Right cardiac atrium (tissue), 5 donors: ENCODE results near the gene CPNE4. TPM values are rescaled to one million over a fixed set of nuclear protein-coding genes. Genes with fewer than 3 reads are reported as not detected.

Experiments used
- ATAC-seq, 2 donors: fragments of 200-7000 bp; cut with Tn5 transposase; one replicate each; pipeline versions ENCODE4 v1.8.0 to v1.9.1; 2020; ENCODE audit warnings: moderate library complexity in 2 of 2, mild to moderate bottlenecking in 1 of 2
- DNase-seq, 3 donors: peaks; one replicate each; pipeline ENCODE4 v3.0.0-alpha.2; 2020
- H3K27ac ChIP-seq: one replicate; pipeline ENCODE4 v1.5.1; 2013; ENCODE audit warnings: mild to moderate bottlenecking, low read length, control low read depth, moderate library complexity
- H3K27me3 ChIP-seq: one replicate; pipeline ENCODE4 v1.6.1; 2013; ENCODE audit not compliant: control insufficient read depth, insufficient read depth
- H3K4me1 ChIP-seq: one replicate; pipeline ENCODE4 v1.6.1; 2013; ENCODE audit warnings: low read length; ENCODE audit not compliant: control insufficient read depth, insufficient read depth
- H3K4me3 ChIP-seq: one replicate; pipeline ENCODE4 v1.5.1; 2013; ENCODE audit warnings: low read length, control low read depth
- H3K9me3 ChIP-seq: one replicate; pipeline ENCODE4 v1.6.1; 2013; ENCODE audit warnings: low read length; ENCODE audit not compliant: control insufficient read depth
- WGBS: extraction: QIAGEN DNeasy Blood & Tissue Kit; methylation state at CpG from one replicate; pipeline ENCODE4 v1.1.7; 2013; 5-methylcytosine and 5-hydroxymethylcytosine counted together
- intact Hi-C, 4 donors: fragments of 100-400 bp; cut with DNase I; formaldehyde crosslinking; loops; one replicate each; pipeline versions ENCODE4 v1.11.0 to v1.14.0; 2022 to 2023
- polyA plus RNA-seq: library from polyadenylated mRNA; stranded (reverse); fragments of 200-250 nt; gene quantifications from one replicate; pipeline ENCODE4 v1.2.3, GENCODE V29; 2013
- total RNA-seq, 4 donors: library from RNA; stranded (reverse); fragmentation: NEBNext Ultra II Directional; extraction: Animal tissue kit (Norgen Biotek cat#: 25700); gene quantifications; one replicate each; pipeline ENCODE4 v1.2.1, GENCODE V29; 2021
- donor health status: healthy with polysubstance abuse.
- donor health status: DM: no; HTN: yes; CAD: no.
- donor health status: DM: no; HTN: no; CAD: no.
- donor health status: DM: no; HTN: yes; CAD: no; lungs with severe emphysema.
- donor health status: DM: yes; HTN: yes; CAD: no.

The CPNE4 gene
- total and polyA plus RNA-seq, 5 donors = 0.79 to 9.6 (median 2.1) TPM

- H3K27me3 ChIP-seq = no peaks in the 10 kb centered on the region
- peaks cover 3% of the 10 kb centered on the region for H3K4me1 ChIP-seq
- intact Hi-C loops = no loop called here
- no peak overlapping the region for H3K4me3 ChIP-seq
- DNase-seq (no peak), ATAC-seq (no peak)
- H3K27ac ChIP-seq = no peak overlapping the region
- WGBS = 94% methylated on average over 4 of the region's 4 CpGs
- no peaks in the 10 kb centered on the region for H3K9me3 ChIP-seq
Observed at GRCh38 chr3:131801566-131801965, 233.2 kb downstream of the CPNE4 start.

- no peaks in the 10 kb centered on the region for H3K27me3 ChIP-seq
- ATAC-seq = no peak
- no peak for DNase-seq
- intact Hi-C loops = loop anchor here in 3 of 4 donors (5.0 to 10.0 kb wide), 2 partner anchors 230 to 377 kb away; no protein-coding TSS in a partner anchor
- no peak overlapping the region for H3K4me3 ChIP-seq
- H3K27ac ChIP-seq = no peak overlapping the region
- H3K9me3 ChIP-seq = no peaks in the 10 kb centered on the region
- WGBS = 98% methylated on average over 1 of the region's 1 CpG
- H3K4me1 ChIP-seq = no peaks in the 10 kb centered on the region
Observed at GRCh38 chr3:131797776-131798175, 237.0 kb downstream of the CPNE4 start.

- no peak overlapping the region for H3K27ac ChIP-seq
- H3K27me3 ChIP-seq = no peaks in the 10 kb centered on the region
- intact Hi-C loops = loop anchor here in 3 of 4 donors (5.0 to 10.0 kb wide), 2 partner anchors 231 to 378 kb away; no protein-coding TSS in a partner anchor
- no peaks in the 10 kb centered on the region for H3K4me1 ChIP-seq
- WGBS = 67% methylated on average over 4 of the region's 4 CpGs
- DNase-seq (no peak), ATAC-seq (no peak)
- H3K4me3 ChIP-seq = no peak overlapping the region
- no peaks in the 10 kb centered on the region for H3K9me3 ChIP-seq
Observed at GRCh38 chr3:131796558-131797198, 238.1 kb downstream of the CPNE4 start.

- Histone ChIP-seq H3K27ac (no peak overlapping the region), H3K27me3 (peaks cover 2% of the 10 kb centered on the region), H3K4me3 (no peak overlapping the region), H3K4me1 (no peaks in the 10 kb centered on the region), H3K9me3 (no peaks in the 10 kb centered on the region)
- intact Hi-C loops = loop anchor here in 3 of 4 donors (5.0 to 10.0 kb wide), 2 partner anchors 231 to 379 kb away; no protein-coding TSS in a partner anchor
- ATAC-seq (no peak), DNase-seq (no peak)
- WGBS = 79% methylated on average over 5 of the region's 5 CpGs
Observed at GRCh38 chr3:131796111-131796510, 238.7 kb downstream of the CPNE4 start.

GRCh38 chr3:131795390-131796090 is 239.3 kb downstream of the CPNE4 start:
- peak in 1 of 2 donors; percentile 57 for ATAC-seq
- Histone ChIP-seq H3K27ac (no peak overlapping the region), H3K9me3 (no peaks in the 10 kb centered on the region), H3K4me1 (no peaks in the 10 kb centered on the region), H3K27me3 (peaks cover 2% of the 10 kb centered on the region), H3K4me3 (no peak overlapping the region)
- intact Hi-C loops = loop anchor here (2.0 to 10.0 kb wide), 3 partner anchors 232 to 379 kb away; no protein-coding TSS in a partner anchor
- WGBS = 72% methylated on average over 3 of the region's 3 CpGs
- peak in 1 of 3 donors; percentile 17 for DNase-seq

- ATAC-seq (peak; percentile 77 to 91), DNase-seq (no peak)
- Histone ChIP-seq H3K4me1 (no peaks in the 10 kb centered on the region), H3K9me3 (no peaks in the 10 kb centered on the region), H3K4me3 (no peak overlapping the region), H3K27ac (no peak overlapping the region), H3K27me3 (peaks cover 2% of the 10 kb centered on the region)
- WGBS = 30% methylated on average over 5 of the region's 5 CpGs
- intact Hi-C loops = loop anchor here (2.0 to 10.0 kb wide), 3 partner anchors 232 to 380 kb away; no protein-coding TSS in a partner anchor
Observed at GRCh38 chr3:131794766-131795388, 239.9 kb downstream of the CPNE4 start.

- no peak overlapping the region for H3K4me3 ChIP-seq
- intact Hi-C loops = loop anchor here in 2 of 4 donors (2.0 to 10.0 kb wide), 2 partner anchors 235 to 381 kb away; no protein-coding TSS in a partner anchor
Observed at GRCh38 chr3:131793870-131794269, 240.9 kb downstream of the CPNE4 start.

GRCh38 chr3:131789188-131789587 is 245.6 kb downstream of the CPNE4 start:
- intact Hi-C loops = no loop called here
- no peak overlapping the region for H3K27ac ChIP-seq

More at GRCh38 chr3:131793870-131794269, 240.9 kb downstream of the CPNE4 start:
- Histone ChIP-seq H3K9me3 (no peaks in the 10 kb centered on the region), H3K27ac (no peak overlapping the region), H3K27me3 (peaks cover 2% of the 10 kb centered on the region), H3K4me1 (no peaks in the 10 kb centered on the region)
- ATAC-seq = no peak
- DNase-seq = no peak

GRCh38 chr3:131786386-131786785 is 248.4 kb downstream of the CPNE4 start:
- no peak for DNase-seq
- intact Hi-C loops = no loop called here
- H3K27me3 ChIP-seq = peaks cover under 1% of the 10 kb centered on the region
- no peaks in the 10 kb centered on the region for H3K9me3 ChIP-seq
- no peaks in the 10 kb centered on the region for H3K4me1 ChIP-seq
- H3K4me3 ChIP-seq = no peak overlapping the region
- no peak for ATAC-seq
- H3K27ac ChIP-seq = no peak overlapping the region

More at GRCh38 chr3:131789188-131789587, 245.6 kb downstream of the CPNE4 start:
- no peaks in the 10 kb centered on the region for H3K9me3 ChIP-seq
- peaks cover 2% of the 10 kb centered on the region for H3K27me3 ChIP-seq
- DNase-seq (no peak), ATAC-seq (peak; percentile 32 to 43)
- H3K4me1 ChIP-seq = no peaks in the 10 kb centered on the region
- no peak overlapping the region for H3K4me3 ChIP-seq
- 48% methylated on average over 2 of the region's 2 CpGs for WGBS

- intact Hi-C loops = no loop called here
- Histone ChIP-seq H3K27me3 (no peaks in the 10 kb centered on the region), H3K9me3 (no peaks in the 10 kb centered on the region), H3K4me1 (no peaks in the 10 kb centered on the region), H3K4me3 (no peak overlapping the region), H3K27ac (no peak overlapping the region)
- ATAC-seq (no peak), DNase-seq (no peak)
- WGBS = 64% methylated on average over 1 of the region's 1 CpG
Observed at GRCh38 chr3:131782751-131783150, 252.1 kb downstream of the CPNE4 start.

GRCh38 chr3:131778526-131778925 is 256.3 kb downstream of the CPNE4 start:
- Histone ChIP-seq H3K9me3 (no peaks in the 10 kb centered on the region), H3K27ac (no peak overlapping the region), H3K4me1 (no peaks in the 10 kb centered on the region), H3K4me3 (no peak overlapping the region), H3K27me3 (no peaks in the 10 kb centered on the region)
- 88% methylated on average over 2 of the region's 2 CpGs for WGBS
- DNase-seq = no peak
- ATAC-seq = no peak
- intact Hi-C loops = no loop called here
